Loucy (cell line): ENCODE data around the gene TRNT1.

ENCODE experiments used
- H2AFZ ChIP-seq: fragments of 200-600 bp; sonication (generic); 2 replicates; pipeline ENCODE4 v1.6.0; 2016; ENCODE audit warnings: antibody characterized with exemption, mild to moderate bottlenecking, low read length, moderate library complexity
- H3F3A ChIP-seq: fragments of 200-600 bp; 2 replicates; pipeline ENCODE4 v1.6.0; 2016; ENCODE audit warnings: antibody characterized with exemption, low read depth, mild to moderate bottlenecking
- H3K27me3 ChIP-seq: fragments of 200-600 bp; sonication (generic); 2 replicates; pipeline ENCODE4 v1.6.1; 2014; ENCODE audit warnings: low read length, mild to moderate bottlenecking; ENCODE audit not compliant: insufficient read depth, poor library complexity, severe bottlenecking
- H3K36me3 ChIP-seq: fragments of 200-600 bp; sonication (generic); 2 replicates; pipeline ENCODE4 v1.6.1; 2016; ENCODE audit warnings: low read length; ENCODE audit not compliant: insufficient read depth
- H3K4me1 ChIP-seq: fragments of 200-600 bp; sonication (generic); 2 replicates; pipeline ENCODE4 v1.5.1; 2014; ENCODE audit warnings: low read length, mild to moderate bottlenecking; ENCODE audit not compliant: insufficient read depth, poor library complexity, severe bottlenecking
- H3K4me2 ChIP-seq: fragments of 200-600 bp; sonication (generic); 2 replicates; pipeline ENCODE4 v1.6.0; 2014; ENCODE audit warnings: antibody characterized with exemption, low read length, low read depth, mild to moderate bottlenecking; ENCODE audit not compliant: poor library complexity, severe bottlenecking
- H3K4me3 ChIP-seq: fragments of 200-600 bp; sonication (generic); 2 replicates; pipeline ENCODE4 v1.5.1; 2014; ENCODE audit warnings: low read length, mild to moderate bottlenecking, mixed read lengths; ENCODE audit not compliant: poor library complexity, severe bottlenecking
- H3K79me2 ChIP-seq: fragments of 200-600 bp; sonication (generic); 2 replicates; pipeline ENCODE4 v1.6.1; 2014; ENCODE audit warnings: low read length; ENCODE audit not compliant: insufficient read depth
- H3K9ac ChIP-seq: fragments of 200-600 bp; sonication (generic); 2 replicates; pipeline ENCODE4 v1.6.0; 2014; ENCODE audit warnings: mild to moderate bottlenecking, low read depth, low read length, moderate library complexity; ENCODE audit not compliant: poor library complexity, severe bottlenecking
- H3K9me2 ChIP-seq: fragments of 200-600 bp; sonication (generic); replicated peaks from 2 replicates; pipeline ENCODE4 v1.6.1; 2016; ENCODE audit warnings: low read depth, low read length, mixed read lengths
- H3K9me3 ChIP-seq: fragments of 200-600 bp; sonication (generic); 2 replicates; pipeline ENCODE4 v1.6.1; 2014; ENCODE audit warnings: mild to moderate bottlenecking, antibody characterized with exemption, low read length, low read depth; ENCODE audit not compliant: insufficient read depth
- H4K20me1 ChIP-seq: fragments of 200-600 bp; sonication (generic); 2 replicates; pipeline ENCODE4 v1.6.0; 2014; ENCODE audit warnings: antibody characterized with exemption, low read length, mild to moderate bottlenecking; ENCODE audit not compliant: insufficient read depth, poor library complexity, severe bottlenecking
- CTCF ChIP-seq: fragments of 200-600 bp; sonication (generic); conservative IDR thresholded peaks from 2 replicates; pipeline ENCODE4 v1.5.1; 2014; ENCODE audit warnings: mild to moderate bottlenecking, antibody characterized with exemption, low read length
- EZH2phosphoT487 ChIP-seq: fragments of 200-600 bp; IDR thresholded peaks from 2 replicates; pipeline ENCODE4 v1.6.1; 2018; ENCODE audit warnings: antibody characterized with exemption, mild to moderate bottlenecking, moderate library complexity, borderline replicate concordance

The TRNT1 gene

DNA sequence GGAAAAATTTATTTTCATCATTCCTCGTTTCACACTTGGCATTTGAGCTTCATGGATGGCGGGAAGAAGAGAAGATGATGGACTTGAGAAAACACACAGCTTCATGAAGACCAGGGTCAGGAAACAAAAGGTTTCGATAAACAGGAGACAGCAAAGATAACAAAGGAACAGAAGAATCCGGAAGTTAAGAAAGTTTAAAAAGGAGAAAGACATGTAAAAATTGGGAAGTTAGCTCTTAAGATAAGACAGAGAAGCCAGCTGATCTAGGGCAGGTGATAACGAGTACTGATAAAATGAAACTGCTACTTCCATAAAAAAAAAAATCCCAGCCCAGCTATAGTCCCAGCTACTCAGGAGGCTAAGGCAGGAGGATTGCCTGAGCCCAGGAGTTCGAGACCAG lies 40.5 kb upstream of the TRNT1 start:
- Histone ChIP-seq H2AFZ (no peak overlapping the region), H3K4me3 (no peak overlapping the region), H3K79me2 (no peaks in the 10 kb centered on the region), H3K36me3 (no peaks in the 10 kb centered on the region), H3K9me2 (no peaks in the 10 kb centered on the region), H3K4me2 (no peak overlapping the region), H3K9me3 (no peaks in the 10 kb centered on the region), H3F3A (no peaks in the 10 kb centered on the region), H3K4me1 (no peaks in the 10 kb centered on the region), H3K27me3 (no peaks in the 10 kb centered on the region), H4K20me1 (no peaks in the 10 kb centered on the region), H3K9ac (no peak overlapping the region)
- TF ChIP-seq CTCF (no peak), EZH2phosphoT487 (no peak)

- Histone ChIP-seq H3K4me1 (no peaks in the 10 kb centered on the region), H3K27me3 (no peaks in the 10 kb centered on the region), H4K20me1 (no peaks in the 10 kb centered on the region), H3K36me3 (no peaks in the 10 kb centered on the region), H2AFZ (no peak overlapping the region), H3K79me2 (no peaks in the 10 kb centered on the region), H3K9me3 (no peaks in the 10 kb centered on the region), H3K9me2 (no peaks in the 10 kb centered on the region), H3K9ac (no peak overlapping the region), H3K4me2 (no peak overlapping the region), H3F3A (no peaks in the 10 kb centered on the region), H3K4me3 (no peak overlapping the region)
- TF ChIP-seq CTCF: no peak
- TF ChIP-seq EZH2phosphoT487: no peak
These were observed 39.5 kb upstream of the TRNT1 start for GRCh38 chr3:3087279-3087678.

DNA sequence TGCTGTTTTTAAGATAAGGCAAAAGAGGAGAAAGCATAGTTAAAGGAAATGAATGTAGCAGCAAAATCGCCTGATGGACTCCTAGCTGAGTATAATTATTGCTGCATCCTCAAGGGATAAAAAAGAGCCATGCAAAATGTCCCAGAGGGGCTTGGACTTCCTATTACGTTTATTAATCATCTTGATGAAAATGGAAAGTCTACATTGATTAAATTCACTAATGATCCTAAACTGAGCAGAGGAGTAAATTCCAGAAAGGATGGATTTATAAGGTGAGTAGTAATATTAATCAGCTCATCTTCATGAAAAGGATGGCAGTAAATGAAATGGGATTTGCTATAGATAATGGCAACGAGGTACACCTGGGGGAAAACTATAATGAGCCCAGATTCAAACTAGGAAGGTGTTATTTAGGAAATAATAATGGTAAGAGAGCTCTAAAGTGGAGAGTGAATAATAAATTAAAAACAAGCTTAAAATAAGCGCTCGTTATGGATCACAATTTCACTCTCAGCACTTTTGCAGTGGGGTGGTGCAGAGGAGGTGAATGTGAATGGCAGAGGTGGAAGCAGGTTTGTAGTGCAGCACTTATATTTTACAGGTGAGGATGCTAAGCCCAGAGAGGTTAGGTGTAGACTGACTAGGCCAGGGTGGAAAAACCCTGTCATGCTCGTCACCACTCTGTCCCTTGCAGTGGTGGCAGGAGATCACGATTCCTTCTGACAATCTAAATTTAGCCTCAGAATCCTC lies 38.8 kb upstream of the TRNT1 start:
- TF ChIP-seq CTCF (no peak), EZH2phosphoT487 (no peak)
- no peaks in the 10 kb centered on the region for H3K36me3 ChIP-seq
- no peak overlapping the region for H3K4me3 ChIP-seq
- no peak overlapping the region for H3K4me2 ChIP-seq
- H3K9me2 ChIP-seq: no peaks in the 10 kb centered on the region
- H3F3A ChIP-seq: no peaks in the 10 kb centered on the region
- H2AFZ ChIP-seq: no peak overlapping the region
- H3K9ac ChIP-seq: no peak overlapping the region
- no peaks in the 10 kb centered on the region for H3K4me1 ChIP-seq
- H3K27me3 ChIP-seq: no peaks in the 10 kb centered on the region
- no peaks in the 10 kb centered on the region for H3K9me3 ChIP-seq
- no peaks in the 10 kb centered on the region for H4K20me1 ChIP-seq
- no peaks in the 10 kb centered on the region for H3K79me2 ChIP-seq
